K562 (cell line): ENCODE data around the gene NAT9. TPM values are rescaled to one million over a fixed set of nuclear protein-coding genes. Genes with fewer than 3 reads are reported as not detected.

Source experiments
- ESRRA ChIP-seq: fragments of 450-650 bp; IDR thresholded peaks from 2 replicates; pipeline ENCODE4 v1.6.1; 2014; ENCODE audit warnings: low read depth, mild to moderate bottlenecking, moderate library complexity, borderline replicate concordance
- EZH2 ChIP-seq: IDR thresholded peaks from 2 replicates; pipeline ENCODE4 v1.6.1; 2012; ENCODE audit warnings: low read depth, mild to moderate bottlenecking, inconsistent platforms, low read length, borderline replicate concordance
- GATA2 ChIP-seq: sonication (generic); formaldehyde crosslinking; IDR thresholded peaks from 2 replicates; pipeline ENCODE4 v1.4.0; 2020; ENCODE audit warnings: mild to moderate bottlenecking, missing genetic modification reagents
- ID3 ChIP-seq, 2 experiments: fragments of 250-450 bp in 1 of 2; fragments of 450-650 bp in 1 of 2; sonication (Bioruptor Pico) in 1 of 2; IDR thresholded peaks; 2 replicates each; pipeline versions ENCODE4 v1.6.1 to v1.8.0; 2016 to 2021; ENCODE audit warnings: mild to moderate bottlenecking in 2 of 2, moderate library complexity in 2 of 2, missing compliant biosample characterization in 1 of 2, missing genetic modification characterization in 1 of 2
- JUND ChIP-seq, 2 experiments: IDR thresholded peaks; 2 replicates in 1 of 2; 3 replicates in 1 of 2; pipeline ENCODE4 v1.6.1; 2011; ENCODE audit warnings: borderline replicate concordance in 2 of 2, low read depth in 2 of 2, low read length in 2 of 2, improper control_type of control experiment in 1 of 2, missing biosample characterization in 1 of 2, missing genetic modification characterization in 1 of 2, missing genetic modification reagents in 1 of 2
- PRPF4 ChIP-seq: fragments of 200-400 bp; formaldehyde crosslinking; IDR thresholded peaks from one replicate; pipeline ENCODE4 v1.6.1; 2017; ENCODE audit warnings: low read length, low read depth, mild to moderate bottlenecking; ENCODE audit not compliant: insufficient read depth, poor library complexity, severe bottlenecking
- REST ChIP-seq, 2 experiments: fragments of 450-650 bp; formaldehyde crosslinking in 1 of 2; IDR thresholded peaks; 2 replicates each; pipeline versions ENCODE4 v1.4.0 to v1.6.1; 2014 to 2020; ENCODE audit warnings: mild to moderate bottlenecking in 2 of 2, borderline replicate concordance in 1 of 2, low read depth in 1 of 2
- SMC3 ChIP-seq: conservative IDR thresholded peaks from 2 replicates; pipeline ENCODE4 v1.6.1; 2011; ENCODE audit warnings: low read depth, low read length, improper control_type of control experiment; ENCODE audit not compliant: insufficient read depth
- YY1 ChIP-seq, 3 experiments: IDR thresholded peaks; 2 replicates each; pipeline ENCODE4 v1.6.1; 2011; ENCODE audit warnings: low read length in 2 of 3, mild to moderate bottlenecking in 2 of 3, moderate library complexity in 2 of 3, borderline replicate concordance in 1 of 3, control low read depth in 1 of 3, low read depth in 1 of 3; ENCODE audit not compliant: insufficient read depth in 3 of 3, insufficient replicate concordance in 2 of 3, control insufficient read depth in 1 of 3, insufficient read length in 1 of 3; ENCODE audit errors: extremely low read depth in 1 of 3
- ZBTB17 ChIP-seq: fragments of 450-650 bp; formaldehyde crosslinking; IDR thresholded peaks from 2 replicates; pipeline ENCODE4 v1.4.0; 2020; ENCODE audit warnings: mild to moderate bottlenecking
- ZNF507 ChIP-seq: conservative IDR thresholded peaks from 2 replicates; pipeline ENCODE4 v1.6.1; 2017; ENCODE audit warnings: missing genetic modification characterization, missing compliant biosample characterization
- polyA plus RNA-seq, 8 experiments: library from polyadenylated mRNA; depleted of rRNA in 4 of 8; stranded (reverse) in 5 of 8; unstranded in 3 of 8; fragments of >200 nt; fragmentation: Nextera tagmentation in 2 of 8; fragmentation: Illumina TruSeq in 1 of 8; extraction: Ambion mirVana in 2 of 8; extraction: Trizol in 1 of 8; gene quantifications; 2 replicates each; pipeline versions ENCODE4 v1.2.1 to v1.2.3, GENCODE V29; 2011 to 2014; ENCODE audit warnings: inconsistent platforms in 1 of 8, missing spikeins in 1 of 8
- total RNA-seq, 7 experiments: library from RNA; depleted of rRNA in 6 of 7; stranded (reverse); fragments of >200 nt in 6 of 7; fragmentation: Illumina TruSeq in 2 of 7; extraction: Trizol in 2 of 7; gene quantifications; 2 replicates each; pipeline versions ENCODE4 v1.2.1 to v1.2.3, GENCODE V29; 2011 to 2021; ENCODE audit warnings: low replicate concordance in 1 of 7

NAT9 gene
- total and polyA plus RNA-seq, 9 of the 15 experiments (the other 6 are each of a cell fraction or from before 2014, with no cell fraction given): 4.2 to 63.6 (median 40.8) TPM

- TF ChIP-seq REST (IDR thresholded peaks at IDR 0.05; ENCODE audit: borderline replicate concordance): peak; percentile 67; the same call in 1 of the 2 replicates
- no peak for TF ChIP-seq REST (CRISPR knock-in tag; IDR thresholded peaks at IDR 0.05; ENCODE audit: low read depth)
- no peak for TF ChIP-seq ID3 (CRISPR knock-in tag; IDR thresholded peaks at IDR 0.05)
- TF ChIP-seq ID3 (tag; IDR thresholded peaks at IDR 0.05): no peak
- TF ChIP-seq PRPF4: no peak
- no peak for TF ChIP-seq ZNF507 (tag)
- TF ChIP-seq ESRRA: no peak
- TF ChIP-seq ZBTB17 (CRISPR knock-in tag): no peak
- TF ChIP-seq SMC3: peak; percentile 36; the same call in 1 of the 2 replicates
- TF ChIP-seq YY1 (IDR thresholded peaks at IDR 0.05; ENCODE audit: borderline replicate concordance in 1 of 3, control insufficient read depth in 1 of 3, extremely low read depth in 1 of 3, insufficient read depth in 3 of 3, insufficient read length in 1 of 3, insufficient replicate concordance in 2 of 3, low read depth in 1 of 3, low read length in 2 of 3): peak in 1 of 3 experiments; percentile 7
- TF ChIP-seq GATA2: no peak
- no peak for TF ChIP-seq EZH2
- TF ChIP-seq JUND (IDR thresholded peaks at IDR 0.05; ENCODE audit: borderline replicate concordance, low read depth, low read length): 0 out of 2 replicates have a peak, but pooled peaks have one; percentile 7
- TF ChIP-seq JUND (tag; IDR thresholded peaks at IDR 0.05; ENCODE audit: borderline replicate concordance, low read depth, low read length): no peak
These were observed 4.5 kb upstream of the NAT9 start (continued) for GRCh38 chr17:74780443-74781238.
